GM19025 (cell line): ENCODE measurements around the gene NDUFS8.

Source experiments
- ATAC-seq: cut with Tn5 transposase; IDR thresholded peaks from one replicate; pipeline ENCODE4 v1.9.1; 2021; ENCODE audit warnings: mild to moderate bottlenecking, low read depth, moderate library complexity; ENCODE audit not compliant: unreplicated experiment

Gene NDUFS8

DNA sequence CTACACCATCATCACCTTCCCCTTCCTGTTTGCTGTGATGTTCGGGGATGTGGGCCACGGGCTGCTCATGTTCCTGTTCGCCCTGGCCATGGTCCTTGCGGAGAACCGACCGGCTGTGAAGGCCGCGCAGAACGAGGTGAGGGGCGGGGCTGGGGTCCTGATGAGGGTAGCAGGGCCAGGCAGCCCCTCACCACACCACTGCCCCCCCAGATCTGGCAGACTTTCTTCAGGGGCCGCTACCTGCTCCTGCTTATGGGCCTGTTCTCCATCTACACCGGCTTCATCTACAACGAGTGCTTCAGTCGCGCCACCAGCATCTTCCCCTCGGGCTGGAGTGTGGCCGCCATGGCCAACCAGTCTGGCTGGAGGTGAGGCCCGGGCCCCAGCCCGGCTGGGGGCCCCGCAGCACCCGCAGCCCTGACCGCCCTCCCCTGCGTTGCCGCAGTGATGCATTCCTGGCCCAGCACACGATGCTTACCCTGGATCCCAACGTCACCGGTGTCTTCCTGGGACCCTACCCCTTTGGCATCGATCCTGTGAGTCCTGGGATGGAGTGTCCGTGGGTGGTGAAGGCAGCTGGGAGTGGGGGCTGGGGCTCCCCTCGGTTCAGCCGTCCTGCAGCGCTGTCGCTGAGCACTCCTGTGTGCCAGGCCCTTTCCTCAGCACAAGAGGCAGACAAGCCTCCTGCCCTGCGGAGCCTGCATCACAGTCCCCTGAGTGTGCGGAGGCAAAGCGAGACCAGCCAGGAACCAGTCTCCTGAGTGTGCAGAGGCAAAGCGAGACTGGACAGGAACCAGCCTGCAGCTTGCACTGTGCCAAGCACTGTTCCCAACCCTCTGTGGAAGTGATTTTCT lies 17.2 kb downstream of the NDUFS8 start:
- ATAC-seq, result no peak

- no peak for ATAC-seq
Measured at GRCh38 chr11:68048681-68049508, 18.4 kb downstream of the NDUFS8 start.

GRCh38 chr11:68049509-68050370 lies 19.3 kb downstream of the NDUFS8 start:
- no peak for ATAC-seq

GRCh38 chr11:68050371-68050841 lies 19.9 kb downstream of the NDUFS8 start:
- no peak for ATAC-seq

DNA sequence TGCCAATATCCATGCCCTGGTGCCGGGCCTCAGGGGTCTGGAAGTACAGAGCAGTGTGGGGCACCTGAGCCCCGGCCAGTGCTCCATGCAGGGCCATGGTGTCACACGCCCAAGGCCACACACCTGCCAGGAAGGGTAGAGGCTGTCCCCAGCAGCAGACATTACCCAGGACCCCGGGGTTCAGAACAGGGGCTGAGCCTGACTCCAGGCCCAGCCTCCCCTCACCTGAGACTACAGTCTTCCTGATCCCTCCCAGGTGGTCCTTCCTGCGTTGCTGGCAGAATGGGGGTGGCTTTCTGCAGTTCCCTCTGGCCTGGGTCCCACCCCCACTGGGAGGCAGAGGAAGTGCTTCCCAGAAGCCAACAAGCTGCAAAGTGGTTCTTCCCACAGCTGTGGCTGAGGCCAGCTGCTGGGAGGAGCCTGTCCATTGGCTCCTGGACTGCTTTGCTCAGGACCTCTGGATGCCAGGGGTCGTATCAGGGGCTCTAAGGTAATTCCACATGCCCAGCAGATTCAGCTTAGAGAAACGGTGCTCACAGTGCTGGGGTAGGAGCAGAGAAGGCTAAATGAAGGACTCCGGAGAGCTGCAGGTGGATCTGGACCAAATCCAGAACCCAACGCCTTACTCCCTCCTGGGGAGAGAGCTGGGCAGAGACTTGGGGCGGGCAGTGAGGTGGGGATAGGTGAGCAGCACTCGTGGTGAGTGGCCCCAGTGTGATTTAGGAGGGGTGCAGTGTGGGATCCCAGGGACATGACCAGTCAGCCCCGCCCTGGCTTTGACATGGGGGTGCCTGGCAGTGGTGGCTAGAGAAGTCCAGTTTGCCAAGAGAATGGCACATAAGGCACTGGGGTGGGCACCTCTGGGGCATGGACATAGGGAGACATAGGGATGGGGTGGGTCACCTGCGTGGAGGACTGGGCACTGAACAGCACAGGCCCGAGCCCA lies 21.0 kb downstream of the NDUFS8 start:
- no peak for ATAC-seq

DNA sequence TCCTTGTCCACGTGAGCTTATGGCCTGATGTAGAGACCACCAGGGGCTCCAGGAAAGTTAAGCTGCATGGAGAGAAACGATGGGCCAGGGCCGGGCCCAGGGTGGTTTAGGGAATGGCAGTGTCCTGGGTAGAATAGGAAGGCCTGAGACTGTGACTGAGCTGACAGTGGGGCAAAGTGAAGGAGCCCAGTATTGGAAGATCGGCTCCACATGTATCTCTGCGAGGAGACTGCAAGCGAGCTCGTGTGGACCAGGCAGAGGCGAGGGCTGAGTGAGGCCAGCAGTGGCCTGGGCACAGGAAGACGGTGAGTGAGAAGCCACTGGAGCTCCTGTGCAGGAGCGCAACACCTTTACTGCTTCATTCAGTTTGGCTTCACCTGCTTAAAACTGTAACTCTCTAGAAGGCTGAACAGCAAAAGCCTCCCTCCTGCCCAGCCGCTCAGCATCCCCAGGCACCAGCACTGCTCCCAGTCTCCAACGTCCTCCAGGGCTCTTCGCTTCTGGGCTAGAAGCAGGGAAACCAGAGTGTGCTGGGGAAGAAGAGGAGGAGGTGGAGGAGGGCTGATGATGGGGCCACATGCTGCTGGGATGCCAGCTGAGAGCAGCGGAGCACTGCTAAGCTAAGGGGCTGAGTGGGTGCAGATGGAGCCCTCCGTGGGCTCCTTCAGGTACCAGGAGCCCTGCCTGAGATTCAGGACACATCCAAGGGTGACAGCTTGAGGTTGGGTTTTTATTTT lies 21.8 kb downstream of the NDUFS8 start:
- no peak for ATAC-seq

GRCh38 chr11:68053117-68053516 lies 22.6 kb downstream of the NDUFS8 start:
- no peak for ATAC-seq

DNA sequence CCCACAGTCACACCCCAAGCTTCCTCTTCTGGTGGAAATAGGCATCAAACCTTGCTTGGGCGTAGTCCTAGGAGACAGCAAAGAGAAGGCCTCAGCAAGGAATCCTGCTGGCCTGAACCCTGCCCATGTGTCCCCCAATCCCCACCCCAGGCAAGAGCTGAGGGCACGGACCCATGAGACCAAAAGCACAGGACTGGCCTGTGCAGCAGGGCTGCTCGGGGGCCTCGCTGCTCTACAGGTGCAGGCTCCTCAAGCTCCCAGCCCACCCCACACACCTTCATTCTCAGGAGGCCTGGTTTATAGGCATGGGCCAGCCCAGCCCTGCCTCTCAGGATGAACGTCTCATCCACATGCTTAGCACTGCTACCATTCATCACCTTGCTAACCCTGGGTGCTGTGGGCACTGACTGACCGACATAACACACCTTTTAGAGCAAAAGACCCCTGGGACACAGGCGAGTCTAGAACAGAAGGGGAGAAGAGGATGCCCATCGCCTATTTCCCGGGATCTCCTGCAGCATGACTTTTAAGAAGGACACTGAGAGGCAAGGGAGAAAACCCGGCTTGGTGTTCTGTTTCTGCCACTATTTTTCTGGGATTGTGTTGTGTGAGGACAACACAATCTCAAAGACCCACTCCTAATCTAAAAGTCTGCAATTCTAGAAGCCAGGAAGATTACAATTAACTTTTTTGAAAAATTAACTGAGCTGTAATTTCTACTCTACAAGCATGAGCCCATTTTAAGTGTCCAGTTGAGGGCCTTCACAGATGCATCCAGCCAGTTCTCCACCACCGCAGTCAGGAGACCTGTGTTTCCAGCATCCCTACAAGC lies 23.7 kb downstream of the NDUFS8 start:
- no peak for ATAC-seq

DNA sequence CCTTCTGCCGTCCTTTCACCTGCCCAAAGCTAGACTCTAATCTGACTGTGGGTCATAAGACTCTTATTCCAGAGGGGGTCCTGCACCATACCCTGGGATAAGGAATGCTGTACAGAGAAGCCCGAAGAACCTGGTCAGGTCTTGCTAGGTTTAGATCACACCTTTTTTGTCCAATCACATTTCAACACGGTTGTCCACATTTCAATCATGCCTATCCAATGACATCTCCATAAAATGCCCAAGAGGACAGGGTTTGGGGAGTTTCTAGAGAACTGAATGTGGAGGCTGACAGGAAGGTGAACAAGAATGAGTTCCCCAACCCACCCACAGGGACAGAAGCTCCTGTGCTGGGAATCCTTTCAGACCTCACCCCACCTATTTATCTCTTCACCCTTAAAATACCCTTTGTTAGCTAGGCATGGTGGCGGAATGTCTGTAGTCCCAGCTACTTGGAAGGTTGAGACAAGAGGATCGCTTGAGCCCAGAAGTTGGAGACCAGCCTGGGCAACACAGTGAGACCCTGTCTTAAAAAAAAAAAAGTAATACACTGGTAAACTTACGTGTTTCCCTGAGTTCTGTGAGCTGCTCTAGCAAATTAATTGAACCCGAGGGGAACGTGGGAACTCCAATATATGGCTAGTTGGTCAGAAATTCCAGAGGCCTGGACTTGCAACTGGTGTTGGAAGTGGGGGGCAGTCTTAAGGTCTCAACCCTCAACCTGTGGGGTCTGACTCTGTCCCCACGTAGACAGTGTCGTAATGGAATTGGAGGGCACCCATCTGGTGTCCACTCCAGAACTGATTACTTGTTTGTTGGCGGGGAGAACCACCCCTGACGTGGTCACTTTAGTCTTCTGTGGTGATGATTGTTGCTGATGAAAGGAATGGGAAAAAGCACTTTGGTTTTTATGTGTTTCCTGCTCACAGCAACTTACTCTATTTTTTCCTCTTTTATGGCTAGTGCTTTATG lies 26.1 kb downstream of the NDUFS8 start:
- ATAC-seq, result no peak

- no peak for ATAC-seq
Measured at GRCh38 chr11:68057807-68058206, 27.3 kb downstream of the NDUFS8 start.

DNA sequence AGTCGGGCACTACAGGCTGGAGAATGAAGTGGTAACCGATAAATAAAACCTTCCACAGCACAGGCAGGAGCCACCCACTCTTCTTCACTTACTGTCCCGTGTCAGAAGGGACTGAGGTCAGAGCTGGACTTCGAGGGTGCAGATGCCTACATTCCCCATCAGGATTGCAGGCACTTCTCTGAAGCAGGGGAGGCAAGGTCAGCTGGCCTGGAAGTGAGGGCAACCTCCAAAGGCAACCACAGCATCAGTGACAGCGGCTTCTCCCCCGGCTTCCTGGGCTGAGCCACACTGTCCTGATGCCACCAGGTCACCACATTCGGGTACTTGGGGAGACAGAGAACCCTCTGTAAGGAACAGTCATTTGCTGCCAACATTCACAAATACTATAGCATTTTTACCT lies 31.0 kb downstream of the NDUFS8 start:
- ATAC-seq, result no peak

DNA sequence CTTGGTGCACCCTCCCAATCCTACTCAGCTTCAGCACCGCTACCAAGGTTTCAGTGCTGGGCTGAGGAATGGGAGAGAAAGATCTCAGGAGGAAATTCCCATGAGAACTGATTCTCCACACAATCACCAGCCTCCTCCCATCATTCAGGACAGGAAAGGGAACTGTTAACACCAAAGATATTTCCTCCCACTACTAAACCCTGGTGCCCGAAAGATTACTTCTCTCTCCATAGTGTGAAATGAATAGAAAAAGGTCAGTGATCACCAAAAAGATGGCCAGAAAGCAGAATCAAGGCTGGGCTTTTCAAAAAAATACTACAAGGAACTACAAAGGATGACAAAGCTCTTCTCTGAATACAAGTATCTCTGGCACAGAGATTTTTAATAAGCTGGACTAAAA lies 34.4 kb downstream of the NDUFS8 start:
- no peak for ATAC-seq

GRCh38 chr11:68065841-68066240 lies 35.4 kb downstream of the NDUFS8 start:
- ATAC-seq, result no peak

GRCh38 chr11:68066742-68067141 lies 36.3 kb downstream of the NDUFS8 start:
- ATAC-seq, result no peak

- ATAC-seq, result no peak
Measured at GRCh38 chr11:68067991-68068390, 37.5 kb downstream of the NDUFS8 start.

DNA sequence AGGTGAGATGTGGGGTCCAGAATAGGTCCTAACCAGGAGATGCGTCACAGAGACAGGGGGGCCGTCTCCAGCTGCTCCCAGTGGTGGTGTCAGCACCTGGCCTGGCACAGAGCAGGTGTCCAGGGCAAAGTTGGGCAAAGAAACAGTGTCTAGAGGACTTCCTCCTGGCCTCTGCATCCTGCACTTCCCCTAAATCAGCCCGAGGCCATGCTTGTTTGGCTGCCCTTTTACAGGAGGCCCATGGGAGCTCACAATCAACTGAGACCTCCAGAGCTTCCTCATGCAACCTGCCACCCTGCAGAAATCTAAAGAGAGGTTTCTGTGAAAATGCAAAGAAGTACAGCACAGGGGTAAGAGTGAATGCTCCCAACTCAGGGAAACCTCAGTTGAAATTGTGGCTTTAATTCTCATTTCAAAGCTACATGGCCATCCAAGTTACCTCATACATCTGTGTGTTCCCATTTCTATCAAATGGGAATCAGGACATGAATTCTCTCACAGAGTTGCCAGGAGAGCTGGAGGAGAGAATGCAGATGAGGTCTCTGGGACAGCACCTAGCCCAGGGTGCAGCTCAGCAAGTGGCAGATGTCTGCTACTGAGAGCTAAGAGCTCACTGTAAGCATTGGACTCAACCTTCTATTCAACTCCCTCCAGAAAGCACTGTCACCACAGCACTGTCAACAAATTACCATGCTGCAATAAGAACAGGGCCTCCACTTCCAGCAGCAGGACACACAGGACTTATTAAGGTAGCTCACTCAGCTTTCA lies 41.0 kb downstream of the NDUFS8 start:
- no peak for ATAC-seq
